Fibroblast of lung (primary cell): Measurements from ENCODE around the gene KIF25.

ENCODE experiments used
- CTCF ChIP-seq, 2 donors: IDR thresholded peaks in 1 of 2; conservative IDR thresholded peaks in 1 of 2; 1 replicate in 1 of 2; 2 replicates in 1 of 2; pipeline ENCODE4 v1.5.1; 2011 to 2012; ENCODE audit warnings: low read length in 2 of 2, control low read depth in 1 of 2, inconsistent platforms in 1 of 2, low read depth in 1 of 2, mild to moderate bottlenecking in 1 of 2
- EZH2 ChIP-seq: IDR thresholded peaks from 2 replicates; pipeline ENCODE4 v1.5.1; 2012; ENCODE audit warnings: low read length, control low read depth, mild to moderate bottlenecking; ENCODE audit errors: missing control alignments

DNA sequence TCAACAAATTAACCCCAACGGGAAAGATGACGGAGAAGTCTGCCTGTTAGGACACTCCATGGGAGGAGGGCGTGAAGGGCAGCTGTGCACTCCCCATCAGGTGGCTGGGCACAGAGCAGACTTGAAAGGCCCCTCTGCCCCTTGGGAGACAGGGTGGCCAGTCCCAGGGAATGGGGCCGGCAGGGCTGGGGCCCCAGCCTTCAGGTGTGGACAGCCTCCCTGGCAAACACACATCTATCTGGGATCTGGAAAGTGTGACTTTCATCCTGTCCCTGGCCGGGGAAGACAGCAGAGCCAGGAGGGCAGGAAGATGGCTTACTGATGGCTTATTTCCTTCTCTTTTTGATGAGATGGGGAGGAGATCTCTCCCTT lies 86.0 kb downstream of the KIF25 start:
- TF ChIP-seq CTCF (conservative IDR thresholded peaks at IDR 0.05 in 1 of 2, IDR thresholded peaks at IDR 0.05 in 1 of 2; ENCODE audit: low read depth in 1 of 2, low read length in 2 of 2) (no peak), EZH2 (no peak)
